Uterus (tissue), 4 donors: ENCODE measurements around the gene PPP2R2B. TPM values are rescaled to one million over a fixed set of nuclear protein-coding genes. Genes with fewer than 3 reads are reported as not detected.

Experiments used
- DNase-seq, 2 donors: peaks; one replicate each; pipeline ENCODE4 v3.0.0-alpha.2; 2019 to 2020
- H3K27ac ChIP-seq, 2 donors: fragments of 200-600 bp; sonication (generic); 1 replicate in 1 of 2; 2 replicates in 1 of 2; pipeline ENCODE4 v1.5.1; 2016 to 2018
- H3K27me3 ChIP-seq, 2 donors: fragments of 200-600 bp; sonication (generic); one replicate each; pipeline ENCODE4 v1.5.1; 2018 to 2019; ENCODE audit warnings: control low read depth in 1 of 2
- H3K36me3 ChIP-seq, 2 donors: fragments of 200-600 bp; sonication (generic); one replicate each; pipeline ENCODE4 v1.5.1; 2019; ENCODE audit warnings: control low read depth in 1 of 2
- H3K4me1 ChIP-seq, 2 donors: fragments of 200-600 bp; sonication (generic); one replicate each; pipeline ENCODE4 v1.5.1; 2018 to 2019; ENCODE audit warnings: control low read depth in 1 of 2
- H3K4me3 ChIP-seq, 2 donors: fragments of 200-600 bp; sonication (generic); 1 replicate in 1 of 2; 2 replicates in 1 of 2; pipeline ENCODE4 v1.5.1; 2018 to 2019; ENCODE audit warnings: mild to moderate bottlenecking in 1 of 2
- H3K9me3 ChIP-seq, 2 donors: fragments of 200-600 bp; sonication (generic); one replicate each; pipeline ENCODE4 v1.5.1; 2019; ENCODE audit warnings: control low read depth in 1 of 2
- CTCF ChIP-seq, 4 experiments: fragments of 200-600 bp in 2 of 4; fragments of 450-650 bp in 2 of 4; sonication (generic) in 2 of 4; IDR thresholded peaks; one replicate each; pipeline ENCODE4 v1.5.1; 2016 to 2019; ENCODE audit warnings: antibody characterized with exemption in 4 of 4, mild to moderate bottlenecking in 2 of 4, moderate library complexity in 1 of 4
- POLR2A ChIP-seq, 2 donors: fragments of 450-650 bp; IDR thresholded peaks; one replicate each; pipeline ENCODE4 v1.6.1; 2016; ENCODE audit warnings: antibody characterized with exemption in 2 of 2, mild to moderate bottlenecking in 1 of 2, moderate library complexity in 1 of 2
- intact Hi-C: fragments of 100-400 bp; cut with DNase I; formaldehyde crosslinking; loops from one replicate; pipeline ENCODE4 v1.15.1; 2023; ENCODE audit warnings: low total_unique reads
- total RNA-seq, 4 donors: library from RNA; depleted of rRNA in 3 of 4; stranded (reverse); fragments of >200 nt in 3 of 4; gene quantifications; one replicate each; pipeline versions ENCODE4 v1.1.0 to v1.2.4, GENCODE V29; 2014 to 2023
- donor health status: DM: yes; HTN: yes; CAD: no.

PPP2R2B gene
- total RNA-seq, 4 donors from 2014 or later, result 0.26 to 14.8 (median 2.0) TPM; not detected in 1

GRCh38 chr5:146695646-146696045, 182.9 kb downstream of the PPP2R2B start:
- no peaks in the 10 kb centered on the region for H3K9me3 ChIP-seq
- H3K27ac ChIP-seq, result no peak overlapping the region
- no peaks in the 10 kb centered on the region for H3K27me3 ChIP-seq
- no peak for TF ChIP-seq POLR2A (IDR thresholded peaks at IDR 0.05)
- no peak for TF ChIP-seq CTCF (IDR thresholded peaks at IDR 0.05)
- no peaks in the 10 kb centered on the region for H3K4me1 ChIP-seq
- intact Hi-C loops, result no loop called here
- no peak overlapping the region for H3K4me3 ChIP-seq
- DNase-seq, result no peak
- no peaks in the 10 kb centered on the region for H3K36me3 ChIP-seq

GRCh38 chr5:146690880-146691355, 187.6 kb downstream of the PPP2R2B start:
- Histone ChIP-seq H3K9me3 (no peaks in the 10 kb centered on the region), H3K27ac (no peak overlapping the region), H3K27me3 (no peaks in the 10 kb centered on the region), H3K36me3 (no peaks in the 10 kb centered on the region), H3K4me1 (no peaks in the 10 kb centered on the region), H3K4me3 (no peak overlapping the region)
- DNase-seq, result no peak
- no peak for TF ChIP-seq CTCF (IDR thresholded peaks at IDR 0.05)
- intact Hi-C loops, result no loop called here

GRCh38 chr5:146687630-146688029, 190.9 kb downstream of the PPP2R2B start:
- TF ChIP-seq CTCF (IDR thresholded peaks at IDR 0.05) (no peak), POLR2A (IDR thresholded peaks at IDR 0.05) (no peak)
- no peaks in the 10 kb centered on the region for H3K9me3 ChIP-seq
- H3K4me3 ChIP-seq, result no peak overlapping the region
- H3K27me3 ChIP-seq, result no peaks in the 10 kb centered on the region
- H3K27ac ChIP-seq, result no peak overlapping the region
- no peaks in the 10 kb centered on the region for H3K36me3 ChIP-seq
- no peaks in the 10 kb centered on the region for H3K4me1 ChIP-seq
- intact Hi-C loops, result no loop called here
- DNase-seq, result no peak

- no peaks in the 10 kb centered on the region for H3K27me3 ChIP-seq
- no peaks in the 10 kb centered on the region for H3K4me1 ChIP-seq
- no peak overlapping the region for H3K4me3 ChIP-seq
- no peaks in the 10 kb centered on the region for H3K9me3 ChIP-seq
- DNase-seq, result no peak
- TF ChIP-seq POLR2A (IDR thresholded peaks at IDR 0.05), result no peak
- no peak for TF ChIP-seq CTCF (IDR thresholded peaks at IDR 0.05)
- no peaks in the 10 kb centered on the region for H3K36me3 ChIP-seq
- H3K27ac ChIP-seq, result no peak overlapping the region
- intact Hi-C loops, result no loop called here
Observed at GRCh38 chr5:146683861-146684260, 194.7 kb downstream of the PPP2R2B start.

GRCh38 chr5:146682899-146683532, 195.5 kb downstream of the PPP2R2B start:
- DNase-seq, result no peak
- intact Hi-C loops, result no loop called here
- Histone ChIP-seq H3K27ac (no peak overlapping the region), H3K27me3 (no peaks in the 10 kb centered on the region), H3K36me3 (no peaks in the 10 kb centered on the region), H3K4me1 (no peaks in the 10 kb centered on the region), H3K9me3 (no peaks in the 10 kb centered on the region), H3K4me3 (no peak overlapping the region)
- TF ChIP-seq POLR2A (IDR thresholded peaks at IDR 0.05), result no peak
- no peak for TF ChIP-seq CTCF (IDR thresholded peaks at IDR 0.05)
